Fibroblast of lung (primary cell): ENCODE measurements around the gene STX11.

Source experiments
- CTCF ChIP-seq, 2 donors: IDR thresholded peaks in 1 of 2; conservative IDR thresholded peaks in 1 of 2; 1 replicate in 1 of 2; 2 replicates in 1 of 2; pipeline ENCODE4 v1.5.1; 2011 to 2012; ENCODE audit warnings: low read length in 2 of 2, control low read depth in 1 of 2, inconsistent platforms in 1 of 2, low read depth in 1 of 2, mild to moderate bottlenecking in 1 of 2
- EZH2 ChIP-seq: IDR thresholded peaks from 2 replicates; pipeline ENCODE4 v1.5.1; 2012; ENCODE audit warnings: low read length, control low read depth, mild to moderate bottlenecking; ENCODE audit errors: missing control alignments

GRCh38 chr6:144177726-144178125, 27.4 kb downstream of the STX11 start:
- TF ChIP-seq CTCF (conservative IDR thresholded peaks at IDR 0.05 in 1 of 2, IDR thresholded peaks at IDR 0.05 in 1 of 2; ENCODE audit: low read depth in 1 of 2, low read length in 2 of 2) (no peak), EZH2 (no peak)
